ENCODE results near the gene ADD2.

ADD2 gene

DNA sequence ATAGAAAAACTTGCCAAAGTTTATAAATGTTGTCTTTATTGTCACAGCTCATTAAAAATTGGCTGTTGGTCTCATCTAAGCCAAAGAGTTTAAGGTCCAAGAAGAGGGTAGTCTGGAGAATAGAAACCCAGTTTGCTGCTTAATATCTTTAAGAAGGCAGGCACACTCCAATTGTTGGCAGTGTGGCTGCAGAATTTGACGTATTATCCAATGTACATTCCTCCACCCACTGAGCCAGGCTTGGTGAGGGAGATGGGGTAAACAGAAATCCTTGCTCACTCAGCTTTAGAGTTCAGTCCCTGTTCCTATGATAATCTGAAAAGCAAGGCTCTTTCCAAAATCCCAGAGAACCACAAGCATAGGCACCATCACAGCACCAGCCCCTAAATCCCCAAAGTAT is 10.7 kb upstream of the ADD2 start:
- Mint-ChIP-seq H3K4me1 (peaks cover 19% of the 10 kb centered on the region), H3K4me3 (no peak overlapping the region), H3K27me3 (ENCODE audit: low read depth) (peaks cover 54% of the 10 kb centered on the region), H3K9me3 (no peaks in the 10 kb centered on the region), H3K27ac (no peak overlapping the region), H3K36me3 (ENCODE audit: low read depth) (no peaks in the 10 kb centered on the region)
- TF ChIP-seq, protein P1, sequence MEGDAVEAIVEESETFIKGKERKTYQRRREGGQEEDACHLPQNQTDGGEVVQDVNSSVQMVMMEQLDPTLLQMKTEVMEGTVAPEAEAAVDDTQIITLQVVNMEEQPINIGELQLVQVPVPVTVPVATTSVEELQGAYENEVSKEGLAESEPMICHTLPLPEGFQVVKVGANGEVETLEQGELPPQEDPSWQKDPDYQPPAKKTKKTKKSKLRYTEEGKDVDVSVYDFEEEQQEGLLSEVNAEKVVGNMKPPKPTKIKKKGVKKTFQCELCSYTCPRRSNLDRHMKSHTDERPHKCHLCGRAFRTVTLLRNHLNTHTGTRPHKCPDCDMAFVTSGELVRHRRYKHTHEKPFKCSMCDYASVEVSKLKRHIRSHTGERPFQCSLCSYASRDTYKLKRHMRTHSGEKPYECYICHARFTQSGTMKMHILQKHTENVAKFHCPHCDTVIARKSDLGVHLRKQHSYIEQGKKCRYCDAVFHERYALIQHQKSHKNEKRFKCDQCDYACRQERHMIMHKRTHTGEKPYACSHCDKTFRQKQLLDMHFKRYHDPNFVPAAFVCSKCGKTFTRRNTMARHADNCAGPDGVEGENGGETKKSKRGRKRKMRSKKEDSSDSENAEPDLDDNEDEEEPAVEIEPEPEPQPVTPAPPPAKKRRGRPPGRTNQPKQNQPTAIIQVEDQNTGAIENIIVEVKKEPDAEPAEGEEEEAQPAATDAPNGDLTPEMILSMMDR (IDR thresholded peaks at IDR 0.05; ENCODE audit: unreplicated experiment in 3 of 3): no peak

DNA sequence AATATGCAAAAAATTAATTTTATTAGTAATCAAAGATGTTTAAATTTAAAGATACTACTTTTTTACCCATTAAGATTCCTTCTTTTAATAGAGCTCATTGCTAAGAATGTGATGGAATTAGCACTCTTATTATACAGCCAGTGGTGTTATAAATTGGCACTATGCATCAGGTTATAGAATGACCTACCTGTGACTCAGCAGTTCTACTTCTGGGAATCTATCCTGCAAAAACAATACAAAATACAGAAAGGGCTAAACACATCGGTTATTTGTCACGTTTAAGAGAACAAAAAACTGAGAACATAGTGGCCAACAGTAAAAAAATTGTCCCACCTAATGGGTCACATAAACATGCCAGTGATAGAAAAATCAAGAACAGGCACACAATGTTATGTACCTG is 9.4 kb upstream of the ADD2 start:
- Mint-ChIP-seq H3K27ac (no peak overlapping the region), H3K4me3 (no peak overlapping the region), H3K27me3 (ENCODE audit: low read depth) (peaks cover 63% of the 10 kb centered on the region), H3K9me3 (no peaks in the 10 kb centered on the region), H3K4me1 (peaks cover 19% of the 10 kb centered on the region), H3K36me3 (ENCODE audit: low read depth) (no peaks in the 10 kb centered on the region)
- TF ChIP-seq, protein P1 (IDR thresholded peaks at IDR 0.05; ENCODE audit: unreplicated experiment in 3 of 3): no peak

DNA sequence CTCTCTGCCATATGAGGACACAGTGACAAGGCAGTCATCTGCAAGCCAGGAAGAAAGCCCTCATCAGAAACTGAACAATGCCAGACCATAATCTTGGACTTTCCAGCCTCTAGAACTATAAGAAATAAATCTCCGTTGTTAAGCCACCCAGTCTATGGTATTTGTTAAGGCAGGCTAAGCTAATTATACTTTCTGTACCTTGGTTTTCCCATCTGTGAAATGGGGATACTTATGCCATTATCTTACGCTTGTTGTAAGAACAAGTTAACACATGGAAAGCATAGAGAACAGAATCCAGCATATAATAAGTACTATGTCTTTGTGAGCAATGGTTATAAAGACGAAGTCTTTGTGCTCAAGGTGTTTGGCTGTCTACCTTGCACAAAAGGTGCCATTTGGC is 8.3 kb upstream of the ADD2 start:
- no peak overlapping the region for H3K4me3 Mint-ChIP-seq
- TF ChIP-seq, protein P1 (IDR thresholded peaks at IDR 0.05; ENCODE audit: unreplicated experiment in 3 of 3): no peak
- no peaks in the 10 kb centered on the region for H3K9me3 Mint-ChIP-seq
- H3K27me3 Mint-ChIP-seq (ENCODE audit: low read depth): peaks cover 75% of the 10 kb centered on the region
- no peak overlapping the region for H3K27ac Mint-ChIP-seq
- no peaks in the 10 kb centered on the region for H3K36me3 Mint-ChIP-seq (ENCODE audit: low read depth)
- peaks cover 16% of the 10 kb centered on the region for H3K4me1 Mint-ChIP-seq

DNA sequence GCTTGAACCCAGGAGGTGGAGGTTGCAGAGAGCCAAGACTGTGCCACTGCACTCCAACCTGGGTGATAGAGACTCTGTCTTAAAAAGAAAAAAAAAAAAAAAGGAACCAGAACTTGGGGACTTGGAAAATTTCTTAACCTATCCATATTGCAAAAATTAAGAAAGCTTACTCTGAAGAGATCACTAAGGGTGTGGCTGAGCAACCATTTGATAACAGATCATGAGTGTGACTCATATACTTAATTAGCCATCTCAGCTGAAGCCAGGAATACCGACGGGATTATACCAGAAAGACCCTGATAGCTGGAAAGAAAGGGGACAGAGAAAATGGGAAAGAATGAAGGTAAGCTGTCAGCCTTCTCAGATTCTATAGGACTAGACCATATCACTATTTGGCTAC is 7.1 kb upstream of the ADD2 start:
- Mint-ChIP-seq H3K27ac (no peak overlapping the region), H3K36me3 (ENCODE audit: low read depth) (no peaks in the 10 kb centered on the region), H3K4me3 (no peak overlapping the region), H3K27me3 (ENCODE audit: low read depth) (peaks cover 74% of the 10 kb centered on the region), H3K9me3 (no peaks in the 10 kb centered on the region), H3K4me1 (peaks cover 8% of the 10 kb centered on the region)
- TF ChIP-seq, protein P1 (IDR thresholded peaks at IDR 0.05; ENCODE audit: unreplicated experiment in 3 of 3): no peak

DNA sequence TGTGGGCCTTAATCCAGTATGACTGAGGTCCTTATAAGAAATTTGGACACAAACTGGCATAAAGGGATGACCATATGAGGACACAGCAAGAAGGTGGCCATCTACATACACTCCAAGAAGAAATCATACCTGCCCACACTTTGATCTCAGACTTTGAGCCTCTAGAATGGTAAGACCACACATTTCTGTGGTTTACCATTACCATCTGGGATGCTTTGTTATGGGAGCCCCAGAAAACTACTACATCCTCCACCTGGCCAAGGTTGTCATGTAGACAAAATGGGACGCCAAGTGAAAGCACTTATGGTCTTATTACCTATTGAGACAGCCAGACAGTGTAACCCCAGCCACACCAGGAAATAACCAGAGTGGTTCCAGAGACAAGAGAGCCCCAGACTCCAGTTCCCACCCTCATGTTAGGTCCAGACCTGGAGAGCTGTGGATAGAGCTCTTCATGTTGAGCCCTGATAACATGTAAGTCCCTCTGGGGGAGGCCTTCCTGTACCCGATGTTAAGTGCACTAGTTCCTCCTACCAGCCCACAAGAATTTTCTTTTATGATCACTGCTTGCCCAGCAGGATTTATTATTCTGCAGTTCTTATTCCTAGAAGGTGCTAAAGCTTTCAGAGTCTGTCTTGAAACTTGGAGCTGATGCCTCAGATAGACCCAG is 4.6 kb upstream of the ADD2 start:
- H3K9me3 Mint-ChIP-seq: no peaks in the 10 kb centered on the region

DNA sequence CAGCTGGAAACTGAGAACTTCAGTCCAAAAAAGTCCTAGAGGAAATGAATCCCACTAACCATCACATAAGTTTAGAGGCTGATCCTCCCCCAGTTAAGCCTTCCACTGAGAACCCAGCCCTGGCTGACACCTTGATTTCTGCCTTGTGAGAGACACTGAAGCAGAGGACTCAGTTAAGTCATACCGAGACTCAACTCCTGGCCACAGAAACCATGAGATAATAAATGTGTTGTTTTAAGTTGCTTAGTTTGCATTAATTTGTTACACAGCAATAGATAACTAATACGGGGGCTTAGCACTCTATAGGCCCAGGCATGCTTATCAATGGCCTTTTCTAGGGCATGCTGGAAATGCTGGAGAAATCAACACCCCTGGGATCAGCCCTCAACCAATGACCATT is 3.4 kb upstream of the ADD2 start:
- TF ChIP-seq, protein P1 (IDR thresholded peaks at IDR 0.05; ENCODE audit: unreplicated experiment in 3 of 3): no peak
- Mint-ChIP-seq H3K27ac (no peak overlapping the region), H3K9me3 (no peaks in the 10 kb centered on the region), H3K36me3 (ENCODE audit: low read depth) (no peaks in the 10 kb centered on the region), H3K4me1 (peaks cover 5% of the 10 kb centered on the region), H3K4me3 (no peak overlapping the region), H3K27me3 (ENCODE audit: low read depth) (peaks cover 89% of the 10 kb centered on the region)

More for the DNA sequence above, 4.6 kb upstream of the ADD2 start:
- H3K27ac Mint-ChIP-seq: no peak overlapping the region
- TF ChIP-seq, protein P1 (IDR thresholded peaks at IDR 0.05; ENCODE audit: unreplicated experiment in 3 of 3): no peak
- H3K36me3 Mint-ChIP-seq (ENCODE audit: low read depth): no peaks in the 10 kb centered on the region
- H3K4me3 Mint-ChIP-seq: no peak overlapping the region
- no peaks in the 10 kb centered on the region for H3K4me1 Mint-ChIP-seq
- H3K27me3 Mint-ChIP-seq (ENCODE audit: low read depth): peaks cover 82% of the 10 kb centered on the region

Data from nephron (organoid).